ENCODE results near the gene PMAIP1. TPM values are rescaled to one million over a fixed set of nuclear protein-coding genes. Genes with fewer than 3 reads are reported as not detected.

The PMAIP1 gene
- total and polyA plus RNA-seq, 2 of the 8 experiments (the other 6 are each of a cell fraction or from before 2014, with no cell fraction given) = 51.7 to 84.1 TPM

GRCh38 chr18:59923539-59924196 is 23.9 kb downstream of the PMAIP1 start:
- WGBS, 2 experiments (ENCODE audit: extremely low coverage in 1 of 2, insufficient coverage in 1 of 2, insufficient read length in 1 of 2, insufficient replicate concordance in 2 of 2, low coverage in 1 of 2, low lambda C conversion rate in 2 of 2, missing lambda C conversion rate in 1 of 2) = 87% methylated on average over 6 of the region's 6 CpGs; no CpG with 5 or more reads in 1 of the 2 experiments
- CTCF ChIA-PET (ENCODE audit: partially characterized antibody) = no interaction called here
- no peak for TF ChIP-seq YY1 (IDR thresholded peaks at IDR 0.05; ENCODE audit: low read depth, low read length)
- no peak for TF ChIP-seq CTBP2 (IDR thresholded peaks at IDR 0.05; ENCODE audit: borderline replicate concordance, insufficient read depth, insufficient read length, low read length)
- TF ChIP-seq PHF8 (conservative IDR thresholded peaks at IDR 0.05; ENCODE audit: low read depth, low read length) = no peak
- no peak for TF ChIP-seq CBX8 (IDR thresholded peaks at IDR 0.05; ENCODE audit: borderline replicate concordance, low read depth, low read length)
- no peak for TF ChIP-seq HDAC2 (IDR thresholded peaks at IDR 0.05; ENCODE audit: borderline replicate concordance in 1 of 2, low read depth in 2 of 2, low read length in 2 of 2)
- TF ChIP-seq, protein P1, sequence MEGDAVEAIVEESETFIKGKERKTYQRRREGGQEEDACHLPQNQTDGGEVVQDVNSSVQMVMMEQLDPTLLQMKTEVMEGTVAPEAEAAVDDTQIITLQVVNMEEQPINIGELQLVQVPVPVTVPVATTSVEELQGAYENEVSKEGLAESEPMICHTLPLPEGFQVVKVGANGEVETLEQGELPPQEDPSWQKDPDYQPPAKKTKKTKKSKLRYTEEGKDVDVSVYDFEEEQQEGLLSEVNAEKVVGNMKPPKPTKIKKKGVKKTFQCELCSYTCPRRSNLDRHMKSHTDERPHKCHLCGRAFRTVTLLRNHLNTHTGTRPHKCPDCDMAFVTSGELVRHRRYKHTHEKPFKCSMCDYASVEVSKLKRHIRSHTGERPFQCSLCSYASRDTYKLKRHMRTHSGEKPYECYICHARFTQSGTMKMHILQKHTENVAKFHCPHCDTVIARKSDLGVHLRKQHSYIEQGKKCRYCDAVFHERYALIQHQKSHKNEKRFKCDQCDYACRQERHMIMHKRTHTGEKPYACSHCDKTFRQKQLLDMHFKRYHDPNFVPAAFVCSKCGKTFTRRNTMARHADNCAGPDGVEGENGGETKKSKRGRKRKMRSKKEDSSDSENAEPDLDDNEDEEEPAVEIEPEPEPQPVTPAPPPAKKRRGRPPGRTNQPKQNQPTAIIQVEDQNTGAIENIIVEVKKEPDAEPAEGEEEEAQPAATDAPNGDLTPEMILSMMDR (IDR thresholded peaks at IDR 0.05; ENCODE audit: control extremely low read depth in 1 of 3, insufficient read depth in 1 of 3, low read depth in 1 of 3, low read length in 3 of 3) = no peak
- no peak for TF ChIP-seq MAFK (IDR thresholded peaks at IDR 0.05; ENCODE audit: low read depth, low read length)
- TF ChIP-seq TEAD4 (IDR thresholded peaks at IDR 0.05; ENCODE audit: low read depth, low read length) = no peak
- no peak for TF ChIP-seq TBP (IDR thresholded peaks at IDR 0.05; ENCODE audit: low read depth, low read length)
- no peak for TF ChIP-seq SP1 (IDR thresholded peaks at IDR 0.05; ENCODE audit: low read depth, low read length)
- TF ChIP-seq CBX5 (IDR thresholded peaks at IDR 0.05; ENCODE audit: low read depth, low read length) = no peak

More at GRCh38 chr18:59923539-59924196, 23.9 kb downstream of the PMAIP1 start:
- no peak overlapping the region for H4K5ac ChIP-seq (ENCODE audit: insufficient read length, low read depth, low read length)
- no peaks in the 10 kb centered on the region for H3K4me1 ChIP-seq (replicated peaks in 1 of 4; ENCODE audit: control insufficient read depth in 3 of 4, insufficient read depth in 4 of 4, low read length in 3 of 4)
- no peak overlapping the region for H3K14ac ChIP-seq (ENCODE audit: insufficient read length)
- H3K79me2 ChIP-seq (ENCODE audit: control insufficient read depth in 1 of 2, insufficient read depth in 2 of 2, low read length in 2 of 2) = no peaks in the 10 kb centered on the region
- H3K23me2 ChIP-seq (ENCODE audit: low read depth, low read length) = no peaks in the 10 kb centered on the region
- no peak overlapping the region for H2AK5ac ChIP-seq (ENCODE audit: low read depth, low read length)
- no peak overlapping the region for H3K4me3 ChIP-seq (ENCODE audit: extremely low read depth in 1 of 4, insufficient read depth in 2 of 4, low read depth in 3 of 4, low read length in 4 of 4)
- DNase-seq (ENCODE audit: low read depth in 1 of 2, low spot score in 2 of 2) (no peak), FAIRE-seq (no peak)
- no peak overlapping the region for H2BK5ac ChIP-seq (ENCODE audit: low read depth, low read length)
- H3K27ac ChIP-seq (ENCODE audit: low read depth, low read length) = no peak overlapping the region
- no peak overlapping the region for H2BK120ac ChIP-seq (replicated peaks; ENCODE audit: low read depth, low read length)
- H2BK20ac ChIP-seq (ENCODE audit: low read length) = no peak overlapping the region
- no peak overlapping the region for H3K4ac ChIP-seq (replicated peaks; ENCODE audit: insufficient read length, low read depth, low read length)
- H3K23ac ChIP-seq (ENCODE audit: insufficient read length) = no peak overlapping the region
- H3K56ac ChIP-seq (replicated peaks; ENCODE audit: insufficient read length, low read depth, low read length) = no peak overlapping the region
- no peaks in the 10 kb centered on the region for H4K20me1 ChIP-seq (replicated peaks in 1 of 2; ENCODE audit: control insufficient read depth in 1 of 2, insufficient read depth in 2 of 2, low read length in 2 of 2)
- H3K36me3 ChIP-seq (ENCODE audit: control insufficient read depth in 2 of 4, insufficient read depth in 4 of 4, low read length in 3 of 4) = no peaks in the 10 kb centered on the region
- H3K79me1 ChIP-seq (ENCODE audit: low read depth, low read length) = no peaks in the 10 kb centered on the region
- no peaks in the 10 kb centered on the region for H3K9me3 ChIP-seq (ENCODE audit: insufficient read depth in 2 of 2, low read depth in 1 of 2, low read length in 1 of 2)
- H2BK15ac ChIP-seq (ENCODE audit: low read length) = no peak overlapping the region
- H4K91ac ChIP-seq (replicated peaks; ENCODE audit: insufficient read length, low read length) = no peak overlapping the region
- no peaks in the 10 kb centered on the region for H3K27me3 ChIP-seq (replicated peaks in 1 of 4; ENCODE audit: control insufficient read depth in 3 of 4, extremely low read depth in 1 of 4, insufficient read depth in 3 of 4, low read length in 3 of 4)
- H4K8ac ChIP-seq (ENCODE audit: extremely low read depth, insufficient read depth, low read length) = no peak overlapping the region
- H3K18ac ChIP-seq (ENCODE audit: extremely low read depth, low read length) = no peak overlapping the region
- no peak overlapping the region for H2AFZ ChIP-seq (ENCODE audit: low read length)
- no peak overlapping the region for H3K4me2 ChIP-seq (ENCODE audit: insufficient read depth in 1 of 2, low read depth in 2 of 2, low read length in 2 of 2)
- H3K9ac ChIP-seq (replicated peaks in 1 of 4; ENCODE audit: extremely low read depth in 1 of 4, low read depth in 3 of 4, low read length in 3 of 4) = no peak overlapping the region
- H2BK12ac ChIP-seq (ENCODE audit: low read depth, low read length) = no peak overlapping the region
- POLR2A ChIA-PET (ENCODE audit: partially characterized antibody) = interaction anchor here (2.9 to 3.1 kb wide), 2 partner anchors 18 to 23 kb away, joined by 8 to 14 read pairs; partner anchors contain the start of gene PMAIP1
